GM12891 (cell line): ENCODE measurements around the gene LUZP2.
"Not testable (repeated sequence)": the region's sequence is repeated elsewhere in the genome, so short reads cannot be mapped to it uniquely, and the experiment has no call there.

Source experiments
- PAX5 ChIP-seq: IDR thresholded peaks from 2 replicates; pipeline ENCODE4 v1.6.1; 2011; ENCODE audit warnings: low read length, moderate library complexity, mild to moderate bottlenecking; ENCODE audit not compliant: insufficient read depth, severe bottlenecking
- POLR2A ChIP-seq: IDR thresholded peaks from 2 replicates; pipeline ENCODE4 v1.6.1; 2011; ENCODE audit warnings: low read depth, low read length, control low read depth
- POLR2AphosphoS5 ChIP-seq: IDR thresholded peaks from 2 replicates; pipeline ENCODE4 v1.6.1; 2011; ENCODE audit warnings: low read depth, low read length, control low read depth
- POU2F2 ChIP-seq: IDR thresholded peaks from 2 replicates; pipeline ENCODE4 v1.6.1; 2011; ENCODE audit warnings: low read depth, mild to moderate bottlenecking, control low read depth, low read length, moderate library complexity
- SPI1 ChIP-seq: IDR thresholded peaks from 2 replicates; pipeline ENCODE4 v1.6.1; 2011; ENCODE audit warnings: low read depth, low read length, control low read depth
- TAF1 ChIP-seq: IDR thresholded peaks from 2 replicates; pipeline ENCODE4 v1.6.1; 2011; ENCODE audit warnings: low read depth, low read length, control low read depth

DNA sequence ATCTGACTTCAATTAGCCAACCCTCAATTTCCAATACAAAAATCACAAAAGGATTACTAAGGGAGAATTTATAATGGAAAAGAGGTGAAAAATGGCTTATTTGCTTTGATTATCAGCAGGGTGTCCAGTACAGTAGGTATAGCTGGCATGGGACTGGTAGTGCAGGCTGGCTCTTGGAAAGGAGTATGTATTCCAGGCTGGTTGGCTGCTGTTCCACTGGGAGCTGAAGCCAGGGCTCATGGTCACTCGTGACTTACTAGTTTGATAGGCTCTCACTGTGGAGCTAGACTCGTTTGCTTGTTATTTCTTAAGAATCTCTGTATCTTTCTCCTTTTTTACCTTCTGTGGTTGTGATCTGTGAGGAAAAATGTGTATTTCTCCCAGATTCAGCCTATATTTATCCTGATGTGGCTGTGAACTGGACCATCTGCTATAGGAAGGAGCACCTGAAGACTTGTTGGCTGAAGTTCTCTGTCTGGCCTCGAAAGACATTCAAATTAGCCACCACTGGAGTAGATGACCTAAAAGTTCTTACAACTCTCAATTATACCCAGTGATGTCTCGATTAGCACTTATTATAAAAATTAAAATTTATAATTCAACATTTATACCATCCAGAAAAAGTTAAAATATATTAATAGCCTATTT, 395.1 kb downstream of the LUZP2 start:
- not testable (repeated sequence) for TF ChIP-seq POLR2A, POLR2AphosphoS5, TAF1, SPI1, PAX5, POU2F2
